HepG2 (cell line): ENCODE data around the gene IRX4. TPM values are rescaled to one million over a fixed set of nuclear protein-coding genes. Genes with fewer than 3 reads are reported as not detected.

Experiments
- ATAC-seq: fragments of 200-7000 bp; cut with Tn5 transposase; 3 replicates; pipeline ENCODE4 v1.9.1; 2020; ENCODE audit warnings: mild to moderate bottlenecking, moderate library complexity
- BruUV-seq: library from RNA; stranded (reverse); fragments of 400-500 nt; replicated peaks from 2 replicates; lab custom pipeline; 2021; lab: Mats Ljungman, UMichigan
- CTCF ChIA-PET: fragments of 300-600 bp; formaldehyde crosslinking; extraction: SDS; loops from one replicate; lab custom pipeline; 2021; ENCODE audit warnings: low total read pairs, inconsistent platforms, low intra/inter-chr PET ratio; lab: Yijun Ruan, JAX
- POLR2A ChIA-PET: fragments of 350-600 bp; sonication (Branson Sonifier 250); formaldehyde crosslinking; loops from one replicate; lab custom pipeline; 2020; ENCODE audit warnings: antibody characterized with exemption, inconsistent platforms; lab: Yijun Ruan, JAX
- DNase-seq: peaks from one replicate; pipeline ENCODE4 v3.0.0-alpha.2; 2015; ENCODE audit warnings: low spot score
- FAIRE-seq: peaks from 3 replicates; lab custom pipeline; 2011; peaks lifted over from hg19 to GRCh38; lab: Jason Lieb, UNC
- H2AFZ ChIP-seq: one replicate; pipeline ENCODE4 v1.6.1; 2011; ENCODE audit warnings: low read length, inconsistent platforms
- H3K27ac ChIP-seq: fragments of 300-600 bp; 3 replicates; pipeline ENCODE4 v1.8.0; 2011; ENCODE audit warnings: mixed run types, mild to moderate bottlenecking, mixed read lengths, low read length, inconsistent platforms; ENCODE audit not compliant: insufficient read depth; ENCODE audit errors: extremely low read length
- H3K27me3 ChIP-seq, 2 experiments: fragments of 200-600 bp in 1 of 2; 2 replicates in 1 of 2; 3 replicates in 1 of 2; pipeline versions ENCODE4 v1.6.0 to v1.8.0; 2011; ENCODE audit warnings: low read length in 2 of 2, mild to moderate bottlenecking in 2 of 2, moderate library complexity in 2 of 2, inconsistent platforms in 1 of 2; ENCODE audit not compliant: insufficient read depth in 2 of 2, control insufficient read depth in 1 of 2
- H3K36me3 ChIP-seq, 2 experiments: fragments of 200-600 bp in 1 of 2; replicated peaks in 1 of 2; 2 replicates in 1 of 2; 3 replicates in 1 of 2; pipeline versions ENCODE4 v1.5.1 to v1.8.0; 2011; ENCODE audit warnings: low read length in 2 of 2, inconsistent platforms in 1 of 2; ENCODE audit not compliant: insufficient read depth in 2 of 2, control insufficient read depth in 1 of 2
- H3K4me1 ChIP-seq: 2 replicates; pipeline ENCODE4 v1.5.1; 2012; ENCODE audit warnings: low read length, inconsistent platforms; ENCODE audit not compliant: insufficient read depth
- H3K4me2 ChIP-seq: 2 replicates; pipeline ENCODE4 v1.6.0; 2011; ENCODE audit warnings: low read depth, low read length, inconsistent platforms
- H3K4me3 ChIP-seq, 3 experiments: fragments of 200-600 bp in 1 of 3; sonication (generic), shearing (Covaris generic) in 1 of 3; replicated peaks in 1 of 3; 2 replicates each; pipeline ENCODE4 v1.5.1; 2011 to 2016; ENCODE audit warnings: low read length in 3 of 3, inconsistent platforms in 2 of 3, low read depth in 2 of 3, mild to moderate bottlenecking in 2 of 3, control low read depth in 1 of 3, mixed read lengths in 1 of 3; ENCODE audit not compliant: insufficient read depth in 1 of 3
- H3K79me2 ChIP-seq: one replicate; pipeline ENCODE4 v1.6.1; 2011; ENCODE audit warnings: low read length, inconsistent platforms; ENCODE audit not compliant: insufficient read depth
- H3K9ac ChIP-seq: 2 replicates; pipeline ENCODE4 v1.6.0; 2011; ENCODE audit warnings: mild to moderate bottlenecking, low read depth, low read length, inconsistent platforms; ENCODE audit not compliant: insufficient read depth
- H3K9me3 ChIP-seq: 2 replicates; pipeline ENCODE4 v1.5.1; 2012; ENCODE audit warnings: mild to moderate bottlenecking, low read length
- H4K20me1 ChIP-seq: 2 replicates; pipeline ENCODE4 v1.6.0; 2011; ENCODE audit warnings: inconsistent platforms, mild to moderate bottlenecking, low read length, moderate library complexity; ENCODE audit not compliant: insufficient read depth
- AHR ChIP-seq: IDR thresholded peaks from 2 replicates; pipeline ENCODE4 v1.6.1; 2018; ENCODE audit warnings: missing genetic modification reagents, missing compliant biosample characterization
- CENPT ChIP-seq: sonication (generic); formaldehyde crosslinking; IDR thresholded peaks from 2 replicates; pipeline ENCODE4 v1.8.0; 2022; ENCODE audit warnings: low read depth, mild to moderate bottlenecking, moderate library complexity, missing genetic modification reagents
- POGZ ChIP-seq: sonication (generic); formaldehyde crosslinking; IDR thresholded peaks from 2 replicates; pipeline ENCODE4 v1.4.0; 2020; ENCODE audit warnings: mild to moderate bottlenecking, missing genetic modification reagents
- REXO4 ChIP-seq: sonication (generic); formaldehyde crosslinking; IDR thresholded peaks from 2 replicates; pipeline ENCODE4 v1.8.0; 2022; ENCODE audit warnings: missing genetic modification reagents, mild to moderate bottlenecking, borderline replicate concordance
- RFXANK ChIP-seq: IDR thresholded peaks from 2 replicates; pipeline ENCODE4 v1.6.1; 2016
- SUZ12 ChIP-seq: fragments of 150-350 bp; IDR thresholded peaks from 2 replicates; pipeline ENCODE4 v1.6.1; 2014; ENCODE audit warnings: low read depth, low read length
- TGIF2 ChIP-seq: IDR thresholded peaks from 2 replicates; pipeline ENCODE4 v1.6.1; 2016; ENCODE audit warnings: control low read depth, missing compliant biosample characterization
- ZNF205 ChIP-seq: IDR thresholded peaks from 2 replicates; pipeline ENCODE4 v1.6.1; 2018; ENCODE audit warnings: missing biosample characterization, missing genetic modification reagents
- ZNF292 ChIP-seq: sonication (generic); formaldehyde crosslinking; IDR thresholded peaks from 2 replicates; pipeline ENCODE4 v1.8.1; 2022; ENCODE audit warnings: mild to moderate bottlenecking, low read depth, missing genetic modification reagents, borderline replicate concordance
- ZNF709 ChIP-seq: sonication (generic); formaldehyde crosslinking; IDR thresholded peaks from 2 replicates; pipeline ENCODE4 v1.5.0; 2020; ENCODE audit warnings: mild to moderate bottlenecking, missing genetic modification reagents
- ZNF75D ChIP-seq: sonication (generic); formaldehyde crosslinking; IDR thresholded peaks from 2 replicates; pipeline ENCODE4 v1.8.1; 2023; ENCODE audit warnings: missing genetic modification reagents, mild to moderate bottlenecking, borderline replicate concordance
- WGBS: methylation state at CpG from one replicate; pipeline ENCODE4 v1.1.6; 2017; ENCODE audit warnings: low lambda C conversion rate; 5-methylcytosine and 5-hydroxymethylcytosine counted together
- in situ Hi-C: cut with HindIII; loops from 2 replicates; pipeline ENCODE4 v1.10.0; 2017; ENCODE audit warnings: low pct_unique_long_range_greater_than_20kb; ENCODE audit not compliant: extremely low pct_ligation_motif_present
- intact Hi-C: fragments of 100-400 bp; cut with micrococcal nuclease; formaldehyde crosslinking; loops from one replicate; pipeline ENCODE4 v1.10.0; 2022; ENCODE audit not compliant: unreplicated experiment
- polyA plus RNA-seq, 8 experiments: library from polyadenylated mRNA; depleted of rRNA in 3 of 8; stranded (reverse) in 7 of 8; unstranded in 1 of 8; fragments of >200 nt; fragmentation: Illumina TruSeq in 4 of 8; extraction: Trizol in 4 of 8; gene quantifications; 2 replicates each; pipeline versions ENCODE4 v1.2.1 to v1.2.3, GENCODE V29; 2011 to 2016; ENCODE audit warnings: low read depth in 4 of 8, missing spikeins in 1 of 8, mixed read lengths in 1 of 8; ENCODE audit not compliant: insufficient read depth in 1 of 8
- total RNA-seq, 5 experiments: library from RNA; depleted of rRNA; stranded (reverse); fragments of >200 nt; fragmentation: Illumina TruSeq; extraction: Trizol; gene quantifications; 2 replicates each; pipeline ENCODE4 v1.2.3, GENCODE V29; 2016; ENCODE audit warnings: low read depth in 1 of 5
- TF ChIP-seq, protein P1 (sequence below): sonication (generic); formaldehyde crosslinking; IDR thresholded peaks from 2 replicates; pipeline ENCODE4 v1.5.0; 2020; ENCODE audit warnings: missing genetic modification reagents
- TF ChIP-seq, protein P2 (sequence below): sonication (generic); formaldehyde crosslinking; IDR thresholded peaks from 2 replicates; pipeline ENCODE4 v1.4.0; 2020; ENCODE audit warnings: missing genetic modification reagents

IRX4 gene
- total and polyA plus RNA-seq, 2 of the 13 experiments (the other 11 are each of a cell fraction or from before 2014, with no cell fraction given), result not detected

DNA sequence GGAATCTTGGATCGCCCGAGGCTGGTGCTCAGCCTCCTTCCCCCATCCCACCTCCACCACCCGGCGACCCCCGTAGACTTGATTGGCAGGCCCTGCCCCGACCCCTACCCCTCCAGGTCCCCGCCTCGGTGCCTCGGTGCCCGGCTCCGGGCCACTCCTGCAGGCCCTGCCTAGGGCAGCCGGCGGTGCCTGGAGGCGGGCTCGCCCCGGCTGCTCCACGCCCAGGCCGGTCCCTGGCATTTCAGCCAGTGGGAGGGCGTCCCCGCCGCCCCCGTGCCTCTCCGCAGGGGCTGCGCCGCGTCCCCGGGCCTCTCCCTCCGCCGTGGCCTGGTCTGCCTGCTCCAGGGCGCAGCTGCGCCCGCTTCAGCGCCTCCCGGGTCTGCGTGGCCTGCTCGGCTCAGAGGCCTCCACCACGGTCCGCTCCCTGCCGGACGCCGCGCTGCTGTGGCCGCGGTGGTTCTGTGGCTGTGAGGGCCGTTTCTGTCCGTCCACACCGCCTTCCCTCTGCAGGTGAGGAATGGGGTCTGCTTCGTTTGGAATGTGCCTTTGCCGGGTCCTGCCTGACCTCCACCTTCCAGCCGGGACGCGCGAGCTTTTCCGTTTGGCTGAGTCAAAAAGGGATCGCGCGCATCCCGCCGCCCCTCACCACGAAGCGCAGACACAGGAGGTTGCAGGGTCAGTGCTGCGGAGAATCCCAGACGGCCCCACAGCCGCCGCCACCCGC lies 48.3 kb upstream of the IRX4 start (continued):
- TF ChIP-seq ZNF75D (CRISPR knock-in tag) (no peak), ZNF205 (CRISPR knock-in tag) (no peak), TGIF2 (no peak)
- TF ChIP-seq, protein P1, sequence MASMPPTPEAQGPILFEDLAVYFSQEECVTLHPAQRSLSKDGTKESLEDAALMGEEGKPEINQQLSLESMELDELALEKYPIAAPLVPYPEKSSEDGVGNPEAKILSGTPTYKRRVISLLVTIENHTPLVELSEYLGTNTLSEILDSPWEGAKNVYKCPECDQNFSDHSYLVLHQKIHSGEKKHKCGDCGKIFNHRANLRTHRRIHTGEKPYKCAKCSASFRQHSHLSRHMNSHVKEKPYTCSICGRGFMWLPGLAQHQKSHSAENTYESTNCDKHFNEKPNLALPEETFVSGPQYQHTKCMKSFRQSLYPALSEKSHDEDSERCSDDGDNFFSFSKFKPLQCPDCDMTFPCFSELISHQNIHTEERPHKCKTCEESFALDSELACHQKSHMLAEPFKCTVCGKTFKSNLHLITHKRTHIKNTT, result no peak
- TF ChIP-seq, all 625 proteins: peak for 0

DNA sequence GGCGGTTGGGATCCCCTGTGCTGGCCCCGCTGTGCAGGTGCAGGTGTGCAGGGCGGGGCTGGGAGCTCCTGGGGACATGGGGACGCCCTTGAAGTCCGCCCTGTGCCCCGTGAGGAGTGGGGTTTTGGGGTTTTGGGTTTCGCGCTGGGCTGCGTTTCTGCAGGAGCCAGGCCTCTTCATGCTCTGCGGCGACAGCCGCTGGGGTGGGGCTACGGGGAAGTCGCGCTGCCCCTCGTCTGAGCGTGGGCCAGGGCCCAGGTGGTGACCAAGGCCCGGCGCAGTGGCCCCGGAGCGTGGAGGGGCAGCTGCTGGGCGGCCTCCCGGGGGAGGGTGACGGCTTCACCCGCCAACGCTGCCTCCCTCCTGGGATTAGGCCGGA lies 47.8 kb upstream of the IRX4 start:
- TF ChIP-seq RFXANK (no peak), SUZ12 (no peak), AHR (CRISPR knock-in tag) (no peak), REXO4 (no peak), ZNF292 (no peak), CENPT (no peak), POGZ (CRISPR knock-in tag) (no peak), ZNF709 (CRISPR knock-in tag) (no peak)
- TF ChIP-seq, protein P2, sequence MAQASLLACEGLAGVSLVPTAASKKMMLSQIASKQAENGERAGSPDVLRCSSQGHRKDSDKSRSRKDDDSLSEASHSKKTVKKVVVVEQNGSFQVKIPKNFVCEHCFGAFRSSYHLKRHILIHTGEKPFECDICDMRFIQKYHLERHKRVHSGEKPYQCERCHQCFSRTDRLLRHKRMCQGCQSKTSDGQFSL (CRISPR knock-in tag), result no peak
- CTCF ChIA-PET, result no interaction called here
- Histone ChIP-seq H3K4me2 (no peak overlapping the region), H3K36me3 (no peaks in the 10 kb centered on the region), H3K9me3 (peaks cover 8% of the 10 kb centered on the region; the same call in 1 of the 2 replicates), H3K27me3 (peaks cover 7 to 45% of the 10 kb centered on the region in 2 experiments), H3K27ac (no peak overlapping the region), H3K4me3 (no peak overlapping the region), H3K79me2 (no peaks in the 10 kb centered on the region), H3K4me1 (no peaks in the 10 kb centered on the region), H3K9ac (no peak overlapping the region), H4K20me1 (no peaks in the 10 kb centered on the region), H2AFZ (no peak overlapping the region)
- POLR2A ChIA-PET, result no interaction called here
- no TSS peak for BruUV-seq
- peak; percentile 59 for ATAC-seq
- no CpG with 5 or more reads among the region's 27 CpGs for WGBS
- in situ Hi-C loops (no loop called here), intact Hi-C loops (no loop called here)
- DNase-seq, result no peak
- FAIRE-seq, result no peak
